Ureter (tissue), 1 donor: Measurements from ENCODE around the gene SHROOM2. TPM values are rescaled to one million over a fixed set of nuclear protein-coding genes. Genes with fewer than 3 reads are reported as not detected.

Source experiments
- DNase-seq: peaks from one replicate; pipeline ENCODE4 v3.0.0-alpha.2; 2020; ENCODE audit warnings: low spot score
- total RNA-seq: library from RNA; stranded (reverse); gene quantifications from one replicate; pipeline ENCODE4 v1.2.4, GENCODE V29; 2023
- donor health status: DM: yes; HTN: yes; CAD: no.

The SHROOM2 gene
- total RNA-seq, 1 donor from 2014 or later, result 17.5 TPM

DNA sequence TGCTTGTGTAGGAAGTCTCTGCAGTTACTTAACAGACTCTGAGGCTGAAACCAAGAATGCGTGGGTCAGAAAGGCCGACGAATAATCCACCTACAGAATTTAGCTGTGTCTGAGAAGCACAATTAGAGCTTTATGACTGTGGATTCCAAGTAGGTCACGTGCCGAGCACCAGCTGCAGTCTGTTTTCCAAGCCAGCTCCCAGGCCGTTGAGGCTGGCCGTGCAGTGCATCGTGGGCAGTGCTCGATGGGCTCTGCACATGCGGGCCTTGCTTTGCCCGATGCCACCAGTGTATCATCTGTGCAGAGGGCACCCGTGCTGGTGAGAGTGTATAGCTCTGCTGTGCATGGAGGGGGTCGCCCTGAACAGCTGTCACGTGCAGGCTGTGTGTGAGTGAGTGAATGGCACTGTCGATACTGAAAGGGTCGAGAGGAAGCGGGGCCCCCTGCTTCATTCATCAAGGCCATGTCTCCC, 113.4 kb downstream of the SHROOM2 start:
- DNase-seq, result no peak

DNA sequence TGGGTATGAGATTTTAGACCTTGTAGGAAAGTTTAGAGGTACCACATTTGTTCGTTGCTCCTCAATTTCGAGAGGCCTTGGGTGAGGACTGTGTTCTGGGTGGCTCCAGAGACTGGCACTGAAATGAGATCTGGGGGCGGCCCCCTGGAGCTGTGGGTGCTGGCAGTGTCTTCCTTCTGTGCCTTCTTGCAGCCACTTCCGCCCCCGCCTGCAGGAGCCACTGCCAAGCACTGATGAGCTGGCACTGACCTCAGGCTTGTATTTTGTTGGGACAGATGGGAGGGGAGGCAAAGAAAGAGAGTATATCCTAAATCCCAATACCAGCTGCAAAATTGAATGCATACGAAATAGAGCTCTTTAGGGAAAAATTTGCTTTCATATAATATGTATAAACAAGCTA, 116.4 kb downstream of the SHROOM2 start:
- DNase-seq, result no peak

- DNase-seq, result no peak
Measured at GRCh38 chrX:9903146-9903545, 116.9 kb downstream of the SHROOM2 start.

- no peak for DNase-seq
Measured at GRCh38 chrX:9905288-9905687, 119.1 kb downstream of the SHROOM2 start.

DNA sequence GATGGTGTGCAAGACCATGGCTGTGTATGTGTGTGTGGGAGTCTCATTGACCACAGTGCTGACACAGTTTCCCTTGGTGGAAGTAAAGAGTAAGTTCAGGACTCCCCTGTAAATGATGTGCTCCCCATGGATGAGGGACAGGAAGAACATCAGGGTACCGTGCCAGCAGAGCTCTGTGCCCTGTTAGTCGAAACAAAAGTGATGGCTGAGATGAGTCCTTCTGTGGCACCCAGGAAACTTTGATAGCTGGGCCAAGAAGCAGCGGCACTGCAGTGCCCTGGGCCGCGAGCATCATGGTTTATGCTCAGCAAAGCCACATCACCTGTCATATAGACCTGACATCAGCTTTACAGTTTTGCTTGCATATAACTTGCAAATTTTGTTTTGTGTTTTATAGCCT, 119.5 kb downstream of the SHROOM2 start:
- DNase-seq, result no peak

GRCh38 chrX:9906919-9907318, 120.7 kb downstream of the SHROOM2 start:
- DNase-seq, result peak; percentile 57

DNA sequence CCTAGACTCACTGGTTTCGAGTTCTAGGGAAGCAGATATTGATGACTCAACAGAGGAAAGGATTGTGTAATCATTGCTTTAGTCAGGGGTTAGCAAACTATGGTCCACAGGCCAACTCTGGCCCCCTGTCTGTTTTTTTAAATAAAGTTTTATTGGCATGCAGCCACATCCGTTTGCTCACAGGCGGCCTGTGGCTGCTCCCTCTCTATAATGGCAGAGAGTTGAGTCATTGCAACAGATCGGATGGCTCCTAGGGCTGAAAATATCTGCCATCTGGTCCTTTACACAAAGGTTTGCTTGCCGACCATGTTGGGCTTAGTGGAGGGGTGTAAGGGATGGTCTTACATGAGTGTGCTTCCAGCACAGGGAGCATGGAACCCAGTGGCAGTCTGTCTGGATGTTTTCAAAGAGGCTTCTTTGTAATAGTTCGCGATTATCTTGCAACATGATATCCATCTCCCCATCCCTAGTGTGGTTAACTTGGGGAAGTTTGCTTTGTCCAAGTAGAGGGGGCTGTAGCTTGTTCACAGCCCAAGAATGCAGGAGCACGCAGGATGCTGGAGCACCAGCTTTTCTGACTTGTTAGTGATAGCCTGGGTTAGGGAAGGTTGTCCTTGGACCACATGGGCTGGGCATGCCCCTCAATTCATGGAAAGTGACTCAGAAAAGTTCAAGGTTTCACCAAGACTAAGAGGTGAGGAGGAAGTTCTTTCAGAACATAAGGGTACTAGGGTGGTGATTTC, 121.6 kb downstream of the SHROOM2 start:
- DNase-seq, result no peak

DNA sequence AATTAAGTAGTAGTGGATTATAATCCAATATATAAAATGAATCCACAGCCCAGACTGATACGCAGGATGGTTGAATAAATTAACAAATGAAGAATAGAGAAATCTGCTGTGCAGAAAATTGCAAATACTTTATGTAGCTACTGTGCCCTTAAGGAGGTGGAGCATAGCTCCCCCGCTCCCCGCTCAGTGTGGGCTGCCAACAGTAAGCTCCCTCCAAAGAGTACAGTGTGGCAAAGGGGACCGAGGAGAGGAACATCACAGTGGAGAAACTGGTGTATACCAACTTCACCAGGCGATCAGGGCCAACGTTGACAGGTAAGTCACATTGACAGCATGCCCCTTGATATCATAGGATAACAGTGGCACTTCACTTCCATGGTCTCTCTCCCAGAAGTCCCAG, 123.0 kb downstream of the SHROOM2 start:
- no peak for DNase-seq

DNA sequence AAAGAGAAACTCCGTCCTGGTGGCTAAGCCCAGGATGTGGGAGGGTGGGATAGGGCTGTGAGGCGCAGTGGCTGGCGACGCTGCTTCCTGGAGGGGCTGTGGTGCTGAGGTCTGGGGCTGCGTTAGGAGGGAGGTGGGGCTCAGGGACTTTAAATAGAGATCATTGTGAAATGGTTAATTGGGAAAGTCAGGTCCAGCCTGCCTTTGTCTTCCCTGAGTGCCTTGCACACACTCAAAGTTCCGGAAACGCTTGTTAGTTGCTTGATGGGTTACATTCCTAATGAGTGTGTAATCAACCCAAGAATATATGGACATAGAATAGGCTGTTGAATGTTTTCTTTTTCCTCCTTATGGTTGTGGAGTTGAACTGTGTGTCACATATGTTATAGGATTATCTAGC, 125.3 kb downstream of the SHROOM2 start:
- DNase-seq, result no peak

DNA sequence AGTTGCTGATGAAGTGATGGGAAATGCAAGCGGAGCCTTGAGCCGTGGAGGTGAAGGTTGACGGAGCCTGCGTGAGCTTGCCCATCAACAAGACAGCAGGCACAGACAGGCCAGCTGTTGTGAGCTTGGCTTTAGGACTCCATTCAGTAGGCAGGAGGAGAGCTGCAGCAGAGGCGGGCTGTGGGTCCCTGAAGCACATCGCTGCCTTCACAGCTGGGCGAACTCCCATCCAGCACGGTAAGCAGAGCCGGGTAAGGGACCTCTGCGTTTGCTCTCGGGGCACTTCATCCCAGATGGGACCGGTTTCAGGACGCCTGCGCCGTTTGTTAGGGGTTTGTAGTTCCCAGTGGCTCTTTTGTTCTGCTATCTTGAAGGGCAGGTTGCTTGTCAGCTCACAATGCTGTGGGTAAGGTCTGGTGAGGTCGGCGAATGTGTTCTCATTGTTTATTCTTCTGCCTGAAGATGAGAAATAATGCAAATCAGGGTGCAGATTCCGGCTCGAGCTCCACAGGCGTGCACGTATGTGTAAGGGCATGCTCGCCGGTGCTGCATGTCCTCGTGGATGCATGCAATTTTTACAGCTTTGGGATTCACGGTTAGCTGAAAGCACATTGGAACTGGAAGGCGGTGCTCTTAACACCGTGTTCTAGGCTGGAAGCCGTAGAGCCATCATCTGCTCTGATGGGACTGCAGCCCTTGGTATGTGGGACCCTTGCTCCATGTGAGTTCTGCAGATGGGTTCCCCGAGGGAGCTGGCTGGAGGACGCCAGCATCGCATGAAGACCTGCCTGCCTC, 126.3 kb downstream of the SHROOM2 start:
- no peak for DNase-seq

GRCh38 chrX:9913146-9913433, 126.9 kb downstream of the SHROOM2 start:
- no peak for DNase-seq

- no peak for DNase-seq
Measured at GRCh38 chrX:9917861-9918260, 131.6 kb downstream of the SHROOM2 start.

GRCh38 chrX:9919632-9920172, 133.5 kb downstream of the SHROOM2 start:
- DNase-seq, result no peak

DNA sequence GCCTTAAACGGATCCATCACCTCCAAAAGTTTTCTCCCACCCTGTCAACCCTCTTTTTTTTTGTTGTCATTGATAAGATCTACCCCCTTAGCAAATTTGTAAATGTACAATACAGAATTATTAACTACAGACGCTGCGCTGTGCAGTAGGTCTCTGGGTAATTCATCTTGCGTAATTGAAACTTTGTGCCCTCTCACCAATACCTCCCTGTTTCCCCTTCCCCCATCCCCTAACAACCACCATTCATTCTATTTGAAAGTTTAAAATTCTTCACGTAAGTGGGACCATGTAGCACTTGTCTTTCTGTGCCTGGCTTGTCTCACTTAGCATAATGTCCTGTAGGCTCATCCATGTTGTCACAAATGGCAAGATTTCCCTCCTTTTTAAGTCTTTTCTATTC, 135.2 kb downstream of the SHROOM2 start:
- DNase-seq, result no peak

- DNase-seq, result no peak
Measured at GRCh38 chrX:9923357-9923756, 137.1 kb downstream of the SHROOM2 start.

- no peak for DNase-seq
Measured at GRCh38 chrX:9926002-9926401, 139.8 kb downstream of the SHROOM2 start.

DNA sequence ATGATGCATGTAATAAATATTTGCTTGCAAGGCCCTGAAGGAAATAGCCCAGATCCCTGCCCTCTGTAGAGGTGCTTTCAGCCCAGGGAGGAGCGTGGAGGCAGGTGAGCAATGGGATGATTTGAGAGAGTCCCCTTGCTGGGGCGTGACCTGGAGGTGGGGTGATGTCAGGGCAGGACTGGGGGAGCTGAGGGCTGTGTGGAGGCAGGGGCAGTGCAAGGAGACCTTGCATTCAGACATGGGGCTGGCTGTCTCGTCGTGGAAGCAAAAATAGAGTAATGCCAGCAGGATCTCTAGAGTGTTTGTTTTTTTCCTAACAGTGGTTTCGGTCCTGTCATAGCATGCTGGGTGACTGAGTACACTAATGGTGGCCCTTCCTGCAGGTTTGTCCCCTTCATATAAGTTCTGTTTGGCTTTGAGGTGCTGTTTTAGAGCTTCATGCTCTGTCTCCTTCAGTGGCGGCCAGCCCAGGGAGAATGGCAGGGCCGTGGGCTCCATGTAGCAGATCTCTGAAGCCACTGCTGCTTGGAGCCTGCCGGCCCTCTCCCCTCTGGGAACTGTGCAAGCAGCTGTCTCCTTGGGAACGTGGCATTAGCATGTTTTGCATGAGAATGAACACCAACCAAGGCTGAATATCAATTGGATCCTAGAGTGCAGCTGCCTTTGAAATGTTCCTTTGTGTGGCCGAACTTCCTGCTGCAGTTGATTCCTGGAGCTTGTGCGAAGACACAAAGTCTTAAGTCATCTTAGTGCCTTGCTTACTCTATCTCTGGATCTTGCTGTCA, 141.7 kb downstream of the SHROOM2 start:
- DNase-seq, result no peak

DNA sequence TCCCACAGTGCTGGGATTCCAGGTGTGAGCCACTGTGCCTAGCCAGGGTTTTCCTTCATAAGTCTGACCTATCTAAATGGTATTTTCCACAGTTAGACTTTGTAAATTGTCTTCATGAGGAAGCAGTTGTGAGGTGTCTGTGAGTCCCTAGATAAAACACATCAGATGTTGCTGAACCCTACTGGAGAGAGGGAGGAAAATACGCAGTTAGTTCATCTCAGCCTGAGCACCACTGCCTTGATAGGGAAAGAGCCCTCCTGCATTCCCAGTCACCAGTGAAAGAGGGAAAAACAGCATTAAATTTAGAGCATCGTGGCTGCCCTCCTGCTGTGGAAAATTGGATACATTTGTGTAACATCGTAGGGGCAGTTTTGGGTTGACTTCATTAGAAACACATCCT, 149.2 kb downstream of the SHROOM2 start:
- no peak for DNase-seq

GRCh38 chrX:9937761-9938160, 151.5 kb downstream of the SHROOM2 start:
- no peak for DNase-seq

DNA sequence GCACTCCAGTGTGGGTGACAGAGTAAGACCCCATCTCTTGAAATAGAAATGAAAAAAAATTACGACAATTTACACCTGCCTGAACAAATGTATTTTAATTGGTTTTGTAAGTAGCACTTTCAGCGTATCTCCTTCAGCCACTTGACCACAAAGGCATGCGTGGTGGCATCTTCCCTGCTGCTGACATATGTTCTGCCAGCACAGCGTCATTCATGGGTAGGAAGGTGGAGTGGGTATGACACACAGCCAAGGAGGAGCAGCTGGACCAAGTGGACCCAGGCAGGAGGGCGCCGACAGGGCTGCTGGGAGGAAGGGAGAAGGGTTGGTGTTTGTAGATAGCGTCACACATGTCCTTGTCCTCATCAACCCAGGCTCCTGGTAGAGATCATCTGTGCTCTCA, 152.3 kb downstream of the SHROOM2 start:
- no peak for DNase-seq

- DNase-seq, result no peak
Measured at GRCh38 chrX:9940421-9940820, 154.2 kb downstream of the SHROOM2 start.

- no peak for DNase-seq
Measured at GRCh38 chrX:9942086-9942485, 155.9 kb downstream of the SHROOM2 start.
